Pons (tissue), 1 donor: ENCODE measurements around the gene RASGRF1.
A peak's percentile ranks its signal among the peaks of the same experiment; 100 is the strongest.

Experiments
- DNase-seq: peaks from one replicate; pipeline ENCODE4 v3.0.0-alpha.2; 2016; ENCODE audit warnings: low spot score

The RASGRF1 gene

DNA sequence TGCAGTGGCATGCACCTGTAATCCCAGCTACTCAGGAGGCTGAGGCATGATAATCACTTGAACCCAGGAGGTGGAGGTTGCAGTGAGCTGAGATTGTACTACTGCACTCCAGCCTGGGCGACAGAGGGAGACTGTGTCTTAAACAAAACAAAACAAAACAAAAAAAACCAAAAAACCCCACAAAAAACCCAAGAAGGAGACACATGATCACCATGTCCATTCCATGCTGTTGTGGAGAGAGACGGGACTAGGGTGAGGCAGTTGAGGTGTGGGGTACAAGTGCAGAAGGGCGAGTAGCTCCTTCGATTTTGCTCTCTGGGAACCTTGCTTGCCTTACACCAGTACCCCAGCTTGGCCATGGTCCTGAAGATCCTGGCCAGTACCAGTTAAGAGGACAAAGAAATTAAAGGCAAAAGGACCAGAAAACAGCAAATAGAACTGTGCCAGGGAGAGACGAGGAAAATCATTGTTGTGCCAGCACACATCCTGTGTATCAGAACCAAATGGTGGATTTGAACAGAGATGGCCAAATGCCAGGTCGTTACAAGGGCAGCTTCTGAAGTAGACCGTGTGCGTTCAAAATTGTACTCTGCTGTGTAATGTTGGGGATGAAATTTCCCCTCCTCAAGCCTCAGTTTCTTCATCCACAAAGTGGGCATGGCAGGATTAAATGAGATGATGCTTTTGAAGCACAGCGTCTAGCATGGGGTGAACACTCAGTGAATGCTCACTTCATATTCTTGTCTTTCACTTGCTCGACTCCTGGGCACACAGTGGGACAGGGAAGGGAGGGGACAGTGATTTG, 102.8 kb downstream of the RASGRF1 start:
- no peak for DNase-seq

DNA sequence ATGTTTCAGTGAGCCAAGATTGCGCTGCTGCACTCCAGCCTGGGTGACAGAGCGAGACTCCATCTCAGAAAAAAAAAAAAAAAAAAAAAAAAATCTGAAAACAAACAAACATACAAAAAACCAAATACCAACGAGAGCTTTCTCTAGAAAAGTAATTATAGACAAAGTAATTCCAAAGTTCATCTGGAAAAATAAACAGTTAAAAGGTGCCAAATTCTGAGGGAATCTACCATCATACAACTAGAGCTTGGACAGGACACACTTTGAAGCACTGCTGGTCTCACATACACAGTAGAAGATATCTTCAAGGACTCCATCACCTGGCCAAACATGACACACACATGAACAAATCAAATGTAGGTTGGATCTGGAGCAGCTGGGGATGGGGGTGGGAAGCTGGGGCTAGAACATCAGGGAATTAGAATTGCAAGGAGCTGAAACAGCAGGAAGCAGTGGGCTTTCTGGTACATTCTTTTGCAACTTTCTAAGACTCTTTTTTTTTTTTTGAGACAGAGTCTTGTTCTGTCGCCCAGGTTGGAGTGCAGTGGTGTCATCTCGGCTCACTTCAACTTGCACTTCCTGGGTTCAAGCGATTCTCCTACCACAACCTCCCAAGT, 104.6 kb downstream of the RASGRF1 start:
- DNase-seq, result no peak

DNA sequence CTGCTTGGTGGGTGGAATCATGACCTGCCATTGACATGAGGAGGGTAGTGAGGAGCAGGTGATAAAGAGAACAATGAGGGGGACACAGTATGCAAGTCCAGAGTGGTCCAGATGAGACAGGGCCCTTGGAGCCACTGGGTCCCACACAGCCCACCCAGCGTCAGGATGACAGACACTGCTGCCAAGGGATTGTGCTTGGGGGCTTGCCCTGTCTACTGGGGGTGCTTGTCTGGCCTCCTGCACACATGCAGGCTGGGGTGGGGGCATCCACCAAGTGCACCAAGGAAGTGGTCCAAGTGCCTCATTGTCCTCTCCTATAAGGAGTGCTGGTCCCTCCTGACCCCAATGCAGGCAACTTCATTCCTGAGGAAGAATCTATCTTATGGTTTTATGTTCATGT, 106.5 kb downstream of the RASGRF1 start:
- DNase-seq, result no peak

GRCh38 chr15:78983146-78983918, 107.2 kb downstream of the RASGRF1 start:
- no peak for DNase-seq

- no peak for DNase-seq
These were observed 107.8 kb downstream of the RASGRF1 start for GRCh38 chr15:78982736-78983135.

- DNase-seq, result no peak
These were observed 108.9 kb downstream of the RASGRF1 start for GRCh38 chr15:78981532-78982313.

DNA sequence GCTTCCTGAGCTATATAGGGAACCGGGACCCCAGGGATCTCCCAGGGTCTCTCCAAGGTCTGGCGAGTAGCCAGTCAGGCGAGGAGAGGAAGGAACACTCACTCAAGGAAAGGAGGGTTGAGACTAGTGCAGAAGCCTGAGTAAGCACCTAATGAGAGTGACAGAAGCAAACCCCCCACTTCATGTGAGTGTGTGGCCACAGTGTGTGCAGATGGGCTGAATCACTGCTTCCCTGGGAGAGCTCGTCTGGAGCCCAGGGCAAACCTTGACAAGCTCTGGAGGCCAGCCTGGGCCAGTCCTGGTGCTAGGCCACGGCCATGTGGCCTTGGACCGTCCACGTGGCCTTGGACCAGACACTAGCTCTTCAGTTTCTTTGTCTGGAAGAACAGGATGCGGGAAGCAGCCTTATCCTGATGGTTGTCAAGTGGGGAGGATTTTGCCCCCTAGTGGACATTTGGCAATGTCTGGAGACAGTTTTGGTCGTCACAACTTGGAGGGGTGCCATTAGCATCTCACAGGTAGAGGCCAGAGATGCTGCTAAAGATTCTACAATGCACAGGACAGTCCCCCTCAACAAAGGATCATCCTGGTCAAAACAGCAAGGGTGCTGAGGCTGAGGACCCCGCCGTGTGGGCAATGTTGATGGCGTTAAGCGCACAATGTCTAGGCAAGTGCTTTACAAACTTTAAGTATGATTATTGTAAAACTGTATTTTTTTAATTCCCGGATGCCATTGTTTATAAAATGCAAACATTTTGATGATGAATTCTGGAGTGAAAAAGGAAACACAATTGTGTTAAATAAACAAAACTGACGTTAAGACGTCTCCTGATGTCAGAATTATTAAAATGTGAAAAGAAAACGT, 110.9 kb downstream of the RASGRF1 start:
- peak; percentile 87 for DNase-seq

DNA sequence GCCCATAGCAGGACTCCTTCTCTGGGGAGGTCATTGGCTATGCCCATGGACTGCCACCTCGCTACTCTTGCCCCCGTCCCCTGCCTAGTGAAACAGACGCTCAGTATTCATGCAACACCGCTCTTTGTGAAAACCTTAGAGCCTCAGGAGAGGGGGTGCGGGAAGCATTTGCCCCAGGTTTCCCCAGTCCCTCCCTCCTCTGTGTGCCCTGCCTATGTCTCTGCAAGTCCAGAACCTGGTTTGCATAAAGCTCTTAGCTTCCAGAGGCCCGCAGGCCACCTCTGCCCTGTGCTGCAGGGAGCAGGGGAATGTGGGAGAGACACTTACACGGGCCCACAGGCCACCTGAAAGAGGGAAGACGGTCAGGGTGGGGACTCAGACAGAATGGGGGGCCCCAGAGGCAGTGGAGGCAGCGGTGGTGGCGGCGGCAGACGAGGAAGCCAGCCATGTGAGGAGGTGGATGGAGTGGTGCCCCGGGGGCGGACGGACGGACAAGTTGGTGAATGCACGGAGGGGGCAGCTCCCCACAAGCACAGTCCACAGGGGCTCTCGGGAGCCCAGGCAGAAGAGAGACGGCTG, 111.9 kb downstream of the RASGRF1 start:
- DNase-seq, result no peak

DNA sequence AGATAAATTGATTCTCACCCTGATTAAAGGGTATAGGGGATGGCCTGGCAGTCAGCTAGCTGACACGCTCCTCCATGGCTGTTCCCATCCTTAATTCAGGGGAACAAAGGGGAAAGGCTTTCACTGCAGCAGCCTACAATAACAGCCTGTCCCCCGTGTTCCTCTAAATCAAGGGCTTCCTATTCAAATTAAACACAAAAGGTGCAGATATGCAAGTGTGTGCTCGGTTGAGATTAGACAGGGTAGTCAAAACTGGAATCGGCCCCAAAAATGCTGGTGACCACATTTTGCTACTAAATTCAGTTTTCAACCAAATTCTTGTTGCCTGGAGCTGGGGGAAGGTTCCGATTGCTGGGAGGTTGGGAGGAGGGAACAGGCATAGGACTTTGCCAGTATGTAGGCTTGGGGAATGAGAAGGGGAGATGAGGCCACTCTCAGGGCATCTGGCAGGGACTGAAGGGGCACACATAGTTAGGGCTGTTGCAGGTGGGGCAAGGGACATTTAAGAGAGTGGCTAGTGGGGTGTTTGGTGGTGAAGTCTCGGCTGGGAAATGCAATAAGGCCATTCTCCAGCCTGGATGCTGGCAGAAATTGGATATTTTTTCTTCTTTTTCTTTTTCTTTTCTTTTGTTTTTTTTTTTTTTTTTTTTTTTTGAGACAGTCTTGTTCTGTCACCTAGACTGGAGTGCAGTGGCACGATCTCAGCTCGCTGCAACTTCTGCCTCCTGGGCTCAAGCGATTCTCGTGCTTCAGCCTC, 112.8 kb downstream of the RASGRF1 start:
- no peak for DNase-seq

DNA sequence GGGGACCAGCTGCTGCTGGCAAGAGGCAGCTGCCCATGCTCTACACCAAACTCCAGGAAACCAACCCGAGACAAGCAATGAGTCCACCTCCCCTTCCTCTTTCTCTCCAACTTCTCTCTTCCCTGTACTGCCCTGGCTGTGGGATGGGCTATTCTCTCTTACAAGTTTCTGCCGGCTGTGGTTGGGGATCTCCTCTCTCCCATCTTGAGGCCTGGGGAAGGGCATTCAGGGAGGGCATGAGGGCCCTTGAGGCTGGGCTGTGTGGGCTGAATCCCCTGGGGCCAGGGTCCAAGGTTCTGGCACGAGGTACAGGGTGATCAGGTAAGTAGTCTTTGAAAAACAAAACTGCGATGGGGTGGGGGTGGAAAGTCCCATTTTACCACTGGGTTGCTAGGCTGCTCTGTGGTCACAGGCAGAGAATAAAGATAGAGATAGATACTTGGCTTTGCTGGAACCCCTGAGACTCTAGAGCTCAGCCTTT, 113.4 kb downstream of the RASGRF1 start:
- DNase-seq, result peak; percentile 62

- no peak for DNase-seq
These were observed 113.9 kb downstream of the RASGRF1 start for GRCh38 chr15:78976691-78977090.

GRCh38 chr15:78974272-78974918, 116.2 kb downstream of the RASGRF1 start:
- DNase-seq, result no peak

- no peak for DNase-seq
These were observed 120.8 kb downstream of the RASGRF1 start for GRCh38 chr15:78969687-78970349.

GRCh38 chr15:78968539-78969271, 121.9 kb downstream of the RASGRF1 start:
- DNase-seq, result no peak

DNA sequence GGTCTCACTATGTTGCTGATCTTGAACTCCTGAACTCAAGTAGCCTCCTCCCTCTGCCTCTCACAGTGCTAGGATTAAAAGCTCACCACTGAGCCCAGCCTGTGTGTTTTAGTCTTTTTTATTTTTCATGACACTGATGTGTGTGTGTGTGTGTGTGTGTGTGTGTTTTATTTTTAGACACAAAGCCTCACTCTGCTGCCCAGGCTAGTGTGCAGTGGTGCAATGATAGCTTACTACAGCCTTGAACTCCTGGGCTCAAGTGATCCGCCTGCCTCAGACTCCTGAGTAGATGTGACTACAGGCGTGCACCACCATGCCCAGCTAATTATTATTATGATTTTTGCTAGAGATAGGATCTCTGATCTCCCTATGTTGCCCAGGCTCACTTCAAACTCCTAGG, 122.5 kb downstream of the RASGRF1 start:
- DNase-seq, result no peak

DNA sequence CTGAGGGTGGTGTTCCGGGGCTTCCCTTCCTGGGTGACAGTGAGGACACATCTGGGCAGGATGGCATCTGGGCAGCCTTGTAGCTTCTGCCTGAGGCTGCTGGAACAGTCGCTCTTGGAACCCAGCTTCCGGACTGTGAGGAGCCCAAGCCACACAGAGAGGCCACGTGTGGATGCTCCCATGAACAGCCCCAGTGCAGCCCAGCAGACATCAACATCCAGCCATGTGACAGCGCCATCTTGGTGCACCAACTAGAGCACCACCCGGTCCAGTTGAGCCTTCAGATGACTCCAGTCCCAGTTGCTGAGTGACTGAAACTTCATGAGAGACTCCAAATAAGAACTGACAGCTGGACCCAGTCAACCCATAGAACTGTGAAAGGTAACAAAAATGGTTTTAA, 130.3 kb downstream of the RASGRF1 start:
- no peak for DNase-seq

- no peak for DNase-seq
These were observed 131.2 kb downstream of the RASGRF1 start for GRCh38 chr15:78959360-78959759.
